Caco-2 (cell line): Measurements from ENCODE around the gene AGFG2. TPM values are rescaled to one million over a fixed set of nuclear protein-coding genes. Genes with fewer than 3 reads are reported as not detected.

Experiments
- BruUV-seq: library from RNA; stranded (reverse); fragments of 400-500 nt; replicated peaks from 2 replicates; lab custom pipeline; 2021; lab: Mats Ljungman, UMichigan
- CTCF ChIA-PET: fragments of 300-600 bp; sonication (Branson Sonifier 250); formaldehyde crosslinking; loops from one replicate; lab custom pipeline; 2022; ENCODE audit warnings: antibody characterized with exemption; lab: Charles Lee
- POLR2A ChIA-PET: fragments of 300-600 bp; sonication (Branson Sonifier 250); formaldehyde crosslinking; loops from one replicate; lab custom pipeline; 2022; ENCODE audit warnings: antibody characterized with exemption; lab: Charles Lee
- DNase-seq, 2 experiments: peaks; one replicate each; pipeline versions ENCODE4 v3.0.0 to v3.0.0-alpha.2; 2020 to 2022
- H3K27me3 ChIP-seq: replicated peaks from 2 replicates; pipeline ENCODE4 v1.6.0; 2011; ENCODE audit warnings: low read length; ENCODE audit not compliant: control insufficient read depth, insufficient read depth
- H3K36me3 ChIP-seq: 2 replicates; pipeline ENCODE4 v1.5.1; 2011; ENCODE audit warnings: low read length; ENCODE audit not compliant: control insufficient read depth, insufficient read depth
- H3K4me1 ChIP-seq: fragments of 250-450 bp; sonication (Bioruptor Pico); 2 replicates; pipeline ENCODE4 v1.5.1; 2020; ENCODE audit warnings: mild to moderate bottlenecking
- H3K4me3 ChIP-seq: 2 replicates; pipeline ENCODE4 v1.5.1; 2011; ENCODE audit warnings: low read depth, mild to moderate bottlenecking, control low read depth, low read length
- H3K9me3 ChIP-seq: fragments of 250-450 bp; sonication (Bioruptor Pico); 2 replicates; pipeline ENCODE4 v1.5.1; 2020; ENCODE audit warnings: mild to moderate bottlenecking, moderate library complexity
- H3K27ac Mint-ChIP-seq: one replicate; pipeline ENCODE4 v1.8.0; 2022; ENCODE audit warnings: mixed read lengths; ENCODE audit not compliant: unreplicated experiment
- H3K27me3 Mint-ChIP-seq: one replicate; pipeline ENCODE4 v1.8.0; 2022; ENCODE audit warnings: mixed read lengths; ENCODE audit not compliant: insufficient read depth, unreplicated experiment
- H3K36me3 Mint-ChIP-seq: one replicate; pipeline ENCODE4 v1.8.0; 2022; ENCODE audit warnings: mild to moderate bottlenecking, mixed read lengths; ENCODE audit not compliant: insufficient read depth, unreplicated experiment
- H3K4me1 Mint-ChIP-seq: one replicate; pipeline ENCODE4 v1.8.0; 2022; ENCODE audit warnings: low read depth, mixed read lengths; ENCODE audit not compliant: unreplicated experiment
- H3K4me3 Mint-ChIP-seq: one replicate; pipeline ENCODE4 v1.8.0; 2022; ENCODE audit warnings: mild to moderate bottlenecking, moderate library complexity, mixed read lengths; ENCODE audit not compliant: unreplicated experiment
- H3K9me3 Mint-ChIP-seq: one replicate; pipeline ENCODE4 v1.8.0; 2022; ENCODE audit warnings: mixed read lengths; ENCODE audit not compliant: unreplicated experiment
- intact Hi-C: fragments of 100-400 bp; cut with micrococcal nuclease; formaldehyde crosslinking; loops from one replicate; pipeline ENCODE4 v1.10.0; 2022; ENCODE audit not compliant: unreplicated experiment
- total RNA-seq: library from RNA; stranded (reverse); gene quantifications from 2 replicates; pipeline ENCODE4 v1.2.3, GENCODE V29; 2022
- TF ChIP-seq, protein P1 (sequence below), 2 experiments: fragments of 200-600 bp in 1 of 2; IDR thresholded peaks; 1 replicate in 1 of 2; 2 replicates in 1 of 2; pipeline versions ENCODE4 v1.5.1 to v1.8.0; 2011 to 2022; ENCODE audit warnings: antibody characterized with exemption in 1 of 2, control low read depth in 1 of 2, inconsistent platforms in 1 of 2, low read depth in 1 of 2, low read length in 1 of 2, mild to moderate bottlenecking in 1 of 2, moderate library complexity in 1 of 2; ENCODE audit not compliant: insufficient read depth in 1 of 2, severe bottlenecking in 1 of 2, unreplicated experiment in 1 of 2

Gene AGFG2
- total RNA-seq, 1 experiment from 2014 or later = 60.7 TPM

DNA sequence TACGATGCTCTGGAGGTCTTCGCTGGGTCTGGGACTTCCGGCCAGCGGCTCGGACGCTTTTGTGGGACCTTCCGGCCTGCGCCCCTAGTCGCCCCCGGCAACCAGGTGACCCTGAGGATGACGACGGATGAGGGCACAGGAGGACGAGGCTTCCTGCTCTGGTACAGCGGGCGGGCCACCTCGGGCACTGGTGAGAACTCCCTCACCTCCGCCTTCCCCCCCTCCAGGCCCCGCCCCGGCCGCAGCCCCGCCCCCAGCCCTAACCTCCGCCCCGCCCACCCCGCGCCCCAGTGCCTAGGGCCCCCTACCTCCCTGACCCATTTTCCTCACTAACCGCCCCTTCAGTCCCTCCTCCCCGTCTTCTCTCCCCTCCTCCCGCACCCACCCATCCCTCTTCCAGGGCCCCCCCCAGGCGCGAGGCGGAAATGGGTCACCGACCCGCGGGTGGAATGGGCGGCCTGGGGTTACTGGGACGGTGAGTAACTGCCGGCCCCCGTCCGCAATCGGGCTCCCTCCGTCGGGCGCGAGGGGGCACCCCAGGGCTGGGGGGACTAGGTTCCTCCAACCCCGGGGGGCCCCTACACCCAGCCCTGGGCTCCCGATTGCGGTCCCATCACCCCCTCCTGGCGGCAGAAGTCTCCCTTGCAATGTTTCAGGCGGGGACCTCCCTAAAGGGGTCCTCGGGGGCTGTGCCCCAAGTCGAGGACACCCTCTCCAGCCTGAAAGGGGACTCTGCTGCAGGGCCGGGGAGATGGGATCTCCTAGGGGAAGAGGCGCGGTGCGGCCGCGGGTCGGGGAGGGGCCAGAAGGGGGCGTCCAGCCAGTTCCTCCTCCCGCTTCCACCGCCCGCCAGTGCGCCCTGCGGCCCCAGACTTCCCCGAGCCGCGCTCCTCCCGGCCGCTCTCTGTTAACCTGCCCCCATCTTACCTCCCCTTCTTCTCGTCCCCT, 65.3 kb downstream of the AGFG2 start:
- Mint-ChIP-seq H3K4me3 (peak overlapping the region; percentile 91), H3K9me3 (no peaks in the 10 kb centered on the region), H3K27me3 (no peaks in the 10 kb centered on the region), H3K36me3 (peaks cover 14% of the 10 kb centered on the region), H3K27ac (peak overlapping the region; percentile 74), H3K4me1 (no peaks in the 10 kb centered on the region)
- no peaks in the 10 kb centered on the region for H3K9me3 ChIP-seq
- H3K36me3 ChIP-seq = no peaks in the 10 kb centered on the region
- H3K4me3 ChIP-seq = peak overlapping the region; percentile 67
- TF ChIP-seq, protein P1, sequence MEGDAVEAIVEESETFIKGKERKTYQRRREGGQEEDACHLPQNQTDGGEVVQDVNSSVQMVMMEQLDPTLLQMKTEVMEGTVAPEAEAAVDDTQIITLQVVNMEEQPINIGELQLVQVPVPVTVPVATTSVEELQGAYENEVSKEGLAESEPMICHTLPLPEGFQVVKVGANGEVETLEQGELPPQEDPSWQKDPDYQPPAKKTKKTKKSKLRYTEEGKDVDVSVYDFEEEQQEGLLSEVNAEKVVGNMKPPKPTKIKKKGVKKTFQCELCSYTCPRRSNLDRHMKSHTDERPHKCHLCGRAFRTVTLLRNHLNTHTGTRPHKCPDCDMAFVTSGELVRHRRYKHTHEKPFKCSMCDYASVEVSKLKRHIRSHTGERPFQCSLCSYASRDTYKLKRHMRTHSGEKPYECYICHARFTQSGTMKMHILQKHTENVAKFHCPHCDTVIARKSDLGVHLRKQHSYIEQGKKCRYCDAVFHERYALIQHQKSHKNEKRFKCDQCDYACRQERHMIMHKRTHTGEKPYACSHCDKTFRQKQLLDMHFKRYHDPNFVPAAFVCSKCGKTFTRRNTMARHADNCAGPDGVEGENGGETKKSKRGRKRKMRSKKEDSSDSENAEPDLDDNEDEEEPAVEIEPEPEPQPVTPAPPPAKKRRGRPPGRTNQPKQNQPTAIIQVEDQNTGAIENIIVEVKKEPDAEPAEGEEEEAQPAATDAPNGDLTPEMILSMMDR (IDR thresholded peaks at IDR 0.05; ENCODE audit: insufficient read depth in 1 of 2, low read depth in 1 of 2, low read length in 1 of 2, severe bottlenecking in 1 of 2, unreplicated experiment in 1 of 2) = peak; percentile 54 to 74
- peaks cover 16% of the 10 kb centered on the region for H3K4me1 ChIP-seq
- ChIA-PET POLR2A (interaction anchor here (0.9 to 1.8 kb wide), 3 partner anchors 8 to 19 kb away, joined by 3 to 10 read pairs (median 5); partner anchors contain the start of genes FBXO24, LRCH4 and MOSPD3), CTCF (interaction anchor here (0.6 to 2.2 kb wide), 5 partner anchors 18 to 149 kb away, joined by 3 to 10 read pairs (median 6); partner anchors contain the start of genes FBXO24 and LRCH4)
- no peaks in the 10 kb centered on the region for H3K27me3 ChIP-seq
- no TSS peak for BruUV-seq
- intact Hi-C loops = loop anchor here (1.0 to 2.0 kb wide), 6 partner anchors 18 to 121 kb away; partner anchors contain the start of genes FBXO24, GNB2 and LRCH4
- peak; percentile 86 to 89 for DNase-seq

DNA sequence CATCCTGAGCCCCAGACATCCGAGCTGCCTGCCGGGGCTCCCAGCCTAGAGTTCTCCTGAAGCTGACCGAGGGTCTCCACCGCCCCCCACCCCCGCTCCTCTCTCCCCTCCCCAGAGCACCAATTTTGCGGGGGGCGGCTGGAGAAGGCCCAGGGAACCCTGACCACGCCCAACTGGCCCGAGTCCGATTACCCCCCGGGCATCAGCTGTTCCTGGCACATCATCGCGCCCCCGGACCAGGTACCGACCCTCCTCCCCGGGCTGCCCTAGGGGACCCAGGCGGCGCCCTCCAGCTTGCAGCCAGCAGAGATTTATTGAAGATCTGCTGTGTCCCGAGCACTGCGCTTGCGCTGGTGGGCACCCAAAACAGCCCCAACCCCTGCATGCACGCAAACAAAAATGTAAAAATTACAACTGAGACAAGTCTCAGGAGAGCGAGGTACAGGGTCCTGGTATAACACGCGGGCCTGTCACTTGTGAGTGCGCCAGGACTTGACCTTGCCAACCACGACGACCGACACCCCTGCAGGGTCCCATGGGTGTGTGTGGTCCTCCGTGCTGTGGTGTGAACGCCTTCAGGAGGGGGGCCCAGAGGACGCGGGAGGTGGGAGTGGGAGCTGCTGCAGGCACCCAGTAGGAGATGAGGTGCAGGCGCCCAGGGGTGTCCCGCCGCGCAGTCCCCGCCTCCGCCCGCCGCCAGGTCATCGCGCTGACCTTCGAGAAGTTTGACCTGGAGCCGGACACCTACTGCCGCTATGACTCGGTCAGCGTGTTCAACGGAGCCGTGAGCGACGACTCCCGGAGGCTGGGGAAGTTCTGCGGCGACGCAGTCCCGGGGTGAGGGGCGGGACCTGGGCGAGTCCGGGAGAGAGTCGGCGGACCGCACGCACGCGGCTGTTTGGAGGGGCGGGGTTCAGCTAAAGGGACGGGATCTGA, 66.2 kb downstream of the AGFG2 start:
- Mint-ChIP-seq H3K9me3 (no peaks in the 10 kb centered on the region), H3K36me3 (peaks cover 14% of the 10 kb centered on the region), H3K27ac (peak overlapping the region; percentile 74), H3K4me1 (no peaks in the 10 kb centered on the region), H3K4me3 (peak overlapping the region; percentile 91), H3K27me3 (no peaks in the 10 kb centered on the region)
- Histone ChIP-seq H3K36me3 (no peaks in the 10 kb centered on the region), H3K27me3 (no peaks in the 10 kb centered on the region), H3K4me1 (peaks cover 16% of the 10 kb centered on the region), H3K4me3 (peak overlapping the region; percentile 67), H3K9me3 (no peaks in the 10 kb centered on the region)
- peak; percentile 78 to 80 for DNase-seq
- no TSS peak for BruUV-seq
- TF ChIP-seq, protein P1 (IDR thresholded peaks at IDR 0.05; ENCODE audit: insufficient read depth in 1 of 2, low read depth in 1 of 2, low read length in 1 of 2, severe bottlenecking in 1 of 2, unreplicated experiment in 1 of 2) = no peak
- ChIA-PET CTCF (interaction anchor here (0.6 to 2.2 kb wide), 4 partner anchors 19 to 100 kb away, joined by 6 to 10 read pairs (median 7); partner anchors contain the start of genes FBXO24, LRCH4 and POP7), POLR2A (interaction anchor here (1.8 kb wide), 1 partner anchor 20 kb away, joined by 10 read pairs; the partner anchor contains the start of genes FBXO24 and LRCH4)
- intact Hi-C loops = loop anchor here (1.0 to 2.0 kb wide), 6 partner anchors 18 to 120 kb away; partner anchors contain the start of genes FBXO24, GNB2 and LRCH4
